ENCODE data around the gene INPP4A.

Gene INPP4A

DNA sequence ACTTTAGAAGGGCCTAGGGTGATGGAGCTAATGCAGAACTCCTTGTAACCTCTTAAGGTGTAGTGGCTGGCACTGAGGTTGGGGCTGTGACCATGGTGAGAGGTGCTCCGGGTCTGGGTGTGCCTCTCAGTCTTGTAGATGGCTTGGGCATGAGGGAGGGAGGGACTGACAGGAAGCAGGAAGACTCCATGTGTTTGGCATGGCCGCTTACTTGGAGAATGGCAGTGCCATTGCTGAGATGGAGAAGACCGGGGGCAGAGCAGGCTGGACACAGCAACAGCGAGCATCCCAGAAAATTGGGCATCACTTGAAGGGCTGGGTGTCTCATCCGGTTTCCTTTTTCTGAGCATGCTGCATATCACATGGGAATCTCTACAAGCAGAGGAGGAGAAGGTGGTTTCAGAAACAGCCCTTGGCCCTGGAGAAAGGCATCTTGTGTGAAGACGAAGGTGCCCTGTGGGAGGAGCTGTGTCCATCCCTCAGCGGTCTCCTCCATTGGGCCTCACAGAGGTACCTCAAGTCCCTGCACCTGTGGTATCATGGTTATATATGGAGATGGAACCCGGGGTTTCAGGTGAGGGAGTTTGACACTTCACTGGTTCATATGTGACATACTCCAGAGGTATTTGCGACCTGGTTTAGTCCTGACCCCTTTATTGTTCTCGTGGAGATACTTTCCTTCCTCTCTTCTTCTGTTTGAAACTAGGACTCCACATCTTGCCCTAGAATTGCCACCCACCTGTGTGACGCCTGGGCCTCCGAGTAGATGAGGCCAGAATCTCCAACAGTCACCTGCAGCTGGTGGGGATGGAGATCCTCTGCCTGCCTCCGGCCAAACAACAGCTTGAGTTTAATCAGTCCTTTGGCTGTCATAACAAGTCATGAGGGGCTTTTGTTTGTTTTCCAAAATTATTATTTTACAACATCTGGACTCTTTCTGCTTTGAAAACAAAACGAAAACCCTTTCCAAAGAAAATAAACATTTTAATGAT lies 45.6 kb downstream of the INPP4A start:
- H3K4me3 ChIP-seq (ENCODE audit: low read depth, low read length) = no peak overlapping the region
- no peak for TF ChIP-seq CTCF (IDR thresholded peaks at IDR 0.05; ENCODE audit: low read depth, low read length)

DNA sequence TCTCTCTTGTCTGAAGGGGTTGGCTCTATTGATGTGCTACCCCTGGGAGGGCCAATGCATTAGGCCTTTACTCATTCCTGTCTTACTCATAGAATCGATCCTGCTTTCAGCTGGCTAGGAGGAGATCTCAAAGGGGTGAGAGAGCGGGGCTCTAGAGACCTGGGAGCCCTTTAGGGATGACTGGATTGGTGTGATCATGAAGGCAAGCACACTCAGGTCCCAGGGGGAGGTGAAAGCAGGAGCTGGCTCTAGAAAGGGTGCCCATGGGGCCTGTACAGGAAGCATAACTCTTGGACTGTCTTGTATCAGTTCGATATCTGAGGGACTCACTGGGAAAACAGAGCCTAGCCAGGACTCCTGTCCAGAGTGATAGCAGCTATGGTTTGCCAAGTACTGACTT lies 47.8 kb downstream of the INPP4A start:
- no peak for TF ChIP-seq CTCF (IDR thresholded peaks at IDR 0.05; ENCODE audit: low read depth, low read length)
- no peak overlapping the region for H3K4me3 ChIP-seq (ENCODE audit: low read depth, low read length)

DNA sequence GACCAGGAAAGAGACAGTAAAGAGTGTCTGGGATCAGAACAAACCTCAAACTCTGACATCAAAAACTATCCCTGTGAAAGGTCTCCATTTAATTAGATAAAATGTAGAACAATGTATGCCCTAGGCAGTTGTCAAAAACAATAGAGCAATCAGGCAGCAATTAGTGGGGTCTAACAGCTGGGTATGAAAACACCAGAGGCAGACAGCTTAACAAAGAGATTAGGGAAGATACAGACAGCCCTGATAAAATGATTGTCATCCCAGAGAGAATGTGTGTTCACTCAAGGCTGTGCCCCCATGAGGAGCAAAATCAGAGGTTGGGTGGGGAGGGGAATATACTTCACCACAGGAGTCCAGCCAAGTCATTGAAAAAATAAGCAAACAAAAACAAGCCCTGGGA lies 50.0 kb downstream of the INPP4A start:
- no peak overlapping the region for H3K4me3 ChIP-seq (ENCODE audit: low read depth, low read length)
- no peak for TF ChIP-seq CTCF (IDR thresholded peaks at IDR 0.05; ENCODE audit: low read depth, low read length)

DNA sequence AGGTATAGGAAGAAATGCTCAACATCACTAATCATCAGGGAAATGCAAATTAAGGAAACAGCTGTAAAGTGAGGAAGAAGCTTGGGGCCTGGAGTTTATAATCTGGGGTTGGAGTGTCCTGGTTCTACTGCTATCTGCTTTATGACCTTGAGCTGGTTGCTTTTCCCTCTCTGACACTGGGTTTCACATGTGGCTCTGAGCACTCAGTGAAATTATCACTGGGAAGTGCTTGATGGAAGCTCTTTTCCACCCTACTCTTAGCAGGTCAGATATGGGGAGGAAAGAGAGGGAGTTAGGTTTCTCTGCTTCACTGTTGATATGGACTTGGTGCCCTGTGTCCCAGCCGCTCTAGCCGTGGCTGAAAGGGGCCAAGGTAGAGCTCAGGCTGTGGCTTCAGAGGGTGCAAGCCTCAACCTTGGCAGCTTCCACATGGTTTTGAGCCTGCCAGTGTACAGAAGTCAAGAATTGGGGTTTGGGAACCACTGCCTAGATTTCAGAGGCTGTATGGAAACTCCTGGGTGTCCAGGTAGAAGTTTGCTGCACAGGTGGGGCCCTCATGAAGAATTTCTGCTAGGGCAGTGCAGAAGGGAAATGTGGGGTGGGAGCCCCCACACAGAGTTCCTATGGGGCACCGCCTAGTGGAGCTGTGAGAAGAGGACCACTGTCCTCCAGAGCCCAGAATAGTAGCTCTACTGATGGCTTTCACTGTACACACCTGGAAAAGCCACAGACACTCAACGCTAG lies 52.3 kb downstream of the INPP4A start:
- no peak overlapping the region for H3K4me3 ChIP-seq (ENCODE audit: low read depth, low read length)
- no peak for TF ChIP-seq CTCF (IDR thresholded peaks at IDR 0.05; ENCODE audit: low read depth, low read length)

DNA sequence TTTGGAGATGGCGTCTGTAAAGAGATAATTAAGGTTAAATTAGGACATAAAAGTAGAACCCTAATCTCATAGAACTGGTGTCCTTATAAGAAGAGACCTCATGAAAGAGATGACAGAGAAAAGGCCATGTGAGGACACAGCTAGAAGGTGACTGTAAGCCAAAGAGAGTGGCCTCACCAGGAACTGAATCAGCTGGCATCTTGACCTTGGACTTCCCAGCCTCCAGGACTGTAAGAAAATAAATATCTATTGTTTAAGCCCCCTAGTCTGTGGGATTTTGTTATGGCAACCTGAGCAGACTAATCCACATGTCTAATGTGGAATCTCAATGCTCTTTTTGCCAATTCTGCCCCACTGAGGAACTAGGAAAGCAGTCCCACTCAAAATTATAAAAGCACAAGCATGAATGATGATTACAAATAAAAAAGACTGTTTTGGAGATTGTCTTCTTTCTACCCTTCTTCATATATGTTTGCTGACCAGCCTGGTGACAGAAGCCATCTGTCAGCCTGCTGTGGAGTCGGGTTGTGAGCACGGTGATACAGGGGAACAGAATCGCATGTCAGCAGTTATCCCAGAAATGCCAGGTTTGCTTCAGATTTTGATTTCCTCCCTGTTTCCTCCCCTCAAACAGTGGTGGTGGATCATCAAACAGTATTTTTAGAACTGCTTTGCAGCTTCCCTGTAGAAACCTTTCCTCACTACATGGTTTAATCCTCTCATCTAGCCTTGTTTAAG lies 54.2 kb downstream of the INPP4A start:
- TF ChIP-seq CTCF (IDR thresholded peaks at IDR 0.05; ENCODE audit: low read depth, low read length) = no peak
- H3K4me3 ChIP-seq (ENCODE audit: low read depth, low read length) = no peak overlapping the region

DNA sequence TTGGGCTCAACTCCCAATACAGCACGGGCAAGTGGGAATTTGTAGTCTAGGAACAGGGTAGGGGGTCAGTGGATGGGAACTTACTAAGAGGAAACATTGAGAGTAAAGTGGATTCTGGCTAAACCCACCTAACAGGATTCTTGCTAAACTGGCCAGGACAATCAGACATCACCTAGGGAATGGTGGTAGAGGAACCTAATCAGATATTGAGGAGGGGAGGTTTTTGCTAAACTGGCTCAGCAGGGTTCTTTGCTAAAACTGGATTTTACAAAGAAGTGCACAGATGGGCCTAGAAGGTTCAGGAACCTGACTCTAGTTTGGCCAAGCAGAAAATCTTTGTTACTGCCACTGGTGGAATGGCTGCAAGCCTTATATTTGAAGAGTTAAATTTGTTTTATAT lies 55.9 kb downstream of the INPP4A start:
- no peak for TF ChIP-seq CTCF (IDR thresholded peaks at IDR 0.05; ENCODE audit: low read depth, low read length)
- no peak overlapping the region for H3K4me3 ChIP-seq (ENCODE audit: low read depth, low read length)

All from WI38 (cell line).